Ascending aorta (tissue), 2 donors: ENCODE data around the gene SAP30BP. TPM values are rescaled to one million over a fixed set of nuclear protein-coding genes. Genes with fewer than 3 reads are reported as not detected.

Experiments used
- DNase-seq, 2 donors: peaks; one replicate each; pipeline ENCODE4 v3.0.0-alpha.2; 2019; ENCODE audit warnings: low spot score in 2 of 2
- H3K27ac ChIP-seq, 2 donors: fragments of 200-600 bp; sonication (generic); one replicate each; pipeline ENCODE4 v1.5.1; 2016 to 2017; ENCODE audit warnings: mild to moderate bottlenecking in 1 of 2
- H3K27me3 ChIP-seq: fragments of 200-600 bp; sonication (generic); one replicate; pipeline ENCODE4 v1.5.1; 2017
- H3K36me3 ChIP-seq, 2 donors: fragments of 200-600 bp; sonication (generic); one replicate each; pipeline ENCODE4 v1.5.1; 2016
- H3K4me1 ChIP-seq, 2 donors: fragments of 200-600 bp; sonication (generic); one replicate each; pipeline ENCODE4 v1.5.1; 2016 to 2017; ENCODE audit warnings: mild to moderate bottlenecking in 1 of 2
- H3K4me3 ChIP-seq, 2 donors: fragments of 200-600 bp; sonication (generic); one replicate each; pipeline ENCODE4 v1.5.1; 2016 to 2017; ENCODE audit warnings: mild to moderate bottlenecking in 1 of 2
- H3K9me3 ChIP-seq, 2 donors: fragments of 200-600 bp; sonication (generic); one replicate each; pipeline ENCODE4 v1.5.1; 2016
- intact Hi-C: fragments of 100-400 bp; cut with DNase I; formaldehyde crosslinking; loops from one replicate; pipeline ENCODE4 v1.15.1; 2023
- total RNA-seq: library from RNA; depleted of rRNA; stranded (reverse); fragments of >200 nt; gene quantifications from one replicate; pipeline ENCODE4 v1.1.0, GENCODE V29; 2016
- TF ChIP-seq, protein P1 (sequence below), 3 experiments: fragments of 200-600 bp in 2 of 3; fragments of 450-650 bp in 1 of 3; sonication (generic) in 2 of 3; IDR thresholded peaks; one replicate each; pipeline ENCODE4 v1.5.1; 2016 to 2019; ENCODE audit warnings: antibody characterized with exemption in 3 of 3, mild to moderate bottlenecking in 1 of 3, moderate library complexity in 1 of 3

Gene SAP30BP
- total RNA-seq, 1 donor from 2014 or later = 70.9 TPM

DNA sequence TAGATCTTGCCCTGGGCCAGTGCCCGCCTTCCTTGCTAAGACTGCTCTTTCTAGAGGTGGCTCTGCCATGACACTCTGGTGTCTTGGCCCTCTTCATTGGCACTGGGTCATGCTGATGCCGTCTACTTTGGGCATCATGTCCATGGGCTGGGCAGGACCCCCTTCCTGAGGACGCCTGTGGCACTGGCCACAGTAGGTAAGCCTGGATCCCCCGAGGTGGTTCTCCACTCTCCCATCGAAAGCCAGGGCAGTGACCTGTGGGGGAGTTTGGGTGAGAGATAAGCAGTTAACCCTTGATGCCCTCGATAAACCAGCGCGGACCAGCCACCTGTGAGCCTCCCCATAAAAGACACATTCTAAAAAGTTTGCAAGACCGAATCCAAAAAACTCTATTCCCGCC lies 34.1 kb downstream of the SAP30BP start:
- peak overlapping the region in 1 of 2 donors; percentile 10 for H3K27ac ChIP-seq
- no peak for DNase-seq
- no peaks in the 10 kb centered on the region for H3K9me3 ChIP-seq
- no peaks in the 10 kb centered on the region for H3K4me1 ChIP-seq
- no peak overlapping the region for H3K4me3 ChIP-seq
- TF ChIP-seq, protein P1, sequence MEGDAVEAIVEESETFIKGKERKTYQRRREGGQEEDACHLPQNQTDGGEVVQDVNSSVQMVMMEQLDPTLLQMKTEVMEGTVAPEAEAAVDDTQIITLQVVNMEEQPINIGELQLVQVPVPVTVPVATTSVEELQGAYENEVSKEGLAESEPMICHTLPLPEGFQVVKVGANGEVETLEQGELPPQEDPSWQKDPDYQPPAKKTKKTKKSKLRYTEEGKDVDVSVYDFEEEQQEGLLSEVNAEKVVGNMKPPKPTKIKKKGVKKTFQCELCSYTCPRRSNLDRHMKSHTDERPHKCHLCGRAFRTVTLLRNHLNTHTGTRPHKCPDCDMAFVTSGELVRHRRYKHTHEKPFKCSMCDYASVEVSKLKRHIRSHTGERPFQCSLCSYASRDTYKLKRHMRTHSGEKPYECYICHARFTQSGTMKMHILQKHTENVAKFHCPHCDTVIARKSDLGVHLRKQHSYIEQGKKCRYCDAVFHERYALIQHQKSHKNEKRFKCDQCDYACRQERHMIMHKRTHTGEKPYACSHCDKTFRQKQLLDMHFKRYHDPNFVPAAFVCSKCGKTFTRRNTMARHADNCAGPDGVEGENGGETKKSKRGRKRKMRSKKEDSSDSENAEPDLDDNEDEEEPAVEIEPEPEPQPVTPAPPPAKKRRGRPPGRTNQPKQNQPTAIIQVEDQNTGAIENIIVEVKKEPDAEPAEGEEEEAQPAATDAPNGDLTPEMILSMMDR (IDR thresholded peaks at IDR 0.05) = no peak
- H3K27me3 ChIP-seq = no peaks in the 10 kb centered on the region
- intact Hi-C loops = no loop called here
- H3K36me3 ChIP-seq = peaks cover 86 to 88% of the 10 kb centered on the region in 2 donors

- no peak for DNase-seq
- H3K9me3 ChIP-seq = no peaks in the 10 kb centered on the region
- H3K36me3 ChIP-seq = peaks cover 82 to 93% of the 10 kb centered on the region in 2 donors
- no peaks in the 10 kb centered on the region for H3K27me3 ChIP-seq
- no peaks in the 10 kb centered on the region for H3K4me1 ChIP-seq
- no peak overlapping the region for H3K27ac ChIP-seq
- H3K4me3 ChIP-seq = no peak overlapping the region
- intact Hi-C loops = no loop called here
- TF ChIP-seq, protein P1 (IDR thresholded peaks at IDR 0.05) = no peak
Observed at GRCh38 chr17:75703191-75703590, 36.1 kb downstream of the SAP30BP start.

DNA sequence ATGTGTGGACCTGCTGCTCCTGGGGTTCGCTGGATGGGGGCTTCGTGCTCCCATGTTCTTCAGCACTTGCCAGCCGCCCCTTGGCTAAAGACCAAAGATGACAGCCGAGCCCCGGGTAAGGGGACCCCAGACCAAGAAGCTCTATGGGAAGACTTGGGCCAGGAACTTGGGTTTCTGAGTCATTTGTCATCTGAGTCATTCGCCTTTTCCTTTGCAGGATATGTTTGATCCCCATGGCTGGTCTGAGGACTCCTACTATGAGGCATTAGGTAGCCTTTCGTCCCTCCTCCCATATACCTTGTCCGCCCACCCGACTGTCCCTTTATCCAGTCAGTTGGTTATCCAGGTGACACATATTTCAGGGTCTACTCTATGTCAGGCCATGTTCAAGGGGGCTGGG lies 36.5 kb downstream of the SAP30BP start:
- no peak overlapping the region for H3K27ac ChIP-seq
- H3K27me3 ChIP-seq = no peaks in the 10 kb centered on the region
- intact Hi-C loops = no loop called here
- TF ChIP-seq, protein P1 (IDR thresholded peaks at IDR 0.05) = no peak
- H3K9me3 ChIP-seq = no peaks in the 10 kb centered on the region
- peaks cover 82 to 93% of the 10 kb centered on the region in 2 donors for H3K36me3 ChIP-seq
- no peak overlapping the region for H3K4me3 ChIP-seq
- DNase-seq = no peak
- no peaks in the 10 kb centered on the region for H3K4me1 ChIP-seq

DNA sequence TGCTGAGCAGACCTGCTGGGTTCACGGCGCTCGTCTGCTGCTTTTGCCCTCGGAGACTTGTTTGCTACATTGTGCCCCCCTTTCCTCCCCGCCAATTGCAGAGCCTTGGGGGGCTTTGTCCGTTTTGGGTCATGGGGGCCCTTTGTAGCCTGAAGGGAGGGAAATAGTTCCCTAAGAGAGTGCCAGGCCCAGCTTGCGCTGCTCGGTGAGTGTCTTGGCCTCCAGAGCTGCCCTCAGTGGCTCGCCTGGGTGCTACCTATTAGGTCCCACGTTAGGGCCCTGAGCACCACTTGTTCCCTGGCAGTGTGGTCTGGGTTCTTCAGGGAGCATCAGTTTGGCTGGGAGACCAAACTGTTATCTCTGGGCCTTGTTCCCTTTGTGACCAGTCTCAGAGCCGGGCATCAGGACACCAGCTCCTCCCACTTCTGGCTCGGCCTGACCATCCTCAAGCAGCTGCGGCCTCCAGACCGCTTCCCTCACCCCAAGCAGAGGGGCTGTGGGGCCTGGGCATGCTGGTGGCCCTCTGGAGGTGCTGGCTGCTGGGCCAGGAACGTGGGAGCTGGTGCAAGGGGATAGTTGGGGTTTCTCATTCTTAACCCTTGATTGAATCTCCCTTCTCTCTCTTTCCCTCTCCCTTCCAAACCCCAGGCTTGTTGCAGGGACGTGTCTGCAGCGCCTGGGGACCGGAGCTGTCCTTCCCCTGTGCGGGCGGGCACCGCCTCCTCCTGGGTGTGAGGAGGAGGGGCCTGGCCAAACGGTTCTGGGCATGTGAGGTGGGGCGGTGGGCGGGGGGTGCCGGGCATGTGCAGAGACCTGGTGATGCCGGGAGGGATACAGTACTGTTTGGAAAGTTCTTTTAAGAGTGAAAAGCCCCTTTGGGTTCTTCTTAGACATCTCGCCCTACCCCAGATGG lies 38.1 kb downstream of the SAP30BP start:
- intact Hi-C loops = no loop called here
- Histone ChIP-seq H3K9me3 (no peaks in the 10 kb centered on the region), H3K27ac (no peak overlapping the region), H3K4me1 (no peaks in the 10 kb centered on the region), H3K4me3 (no peak overlapping the region), H3K27me3 (no peaks in the 10 kb centered on the region), H3K36me3 (peaks cover 71 to 85% of the 10 kb centered on the region in 2 donors)
- TF ChIP-seq, protein P1 (IDR thresholded peaks at IDR 0.05) = no peak
- no peak for DNase-seq

DNA sequence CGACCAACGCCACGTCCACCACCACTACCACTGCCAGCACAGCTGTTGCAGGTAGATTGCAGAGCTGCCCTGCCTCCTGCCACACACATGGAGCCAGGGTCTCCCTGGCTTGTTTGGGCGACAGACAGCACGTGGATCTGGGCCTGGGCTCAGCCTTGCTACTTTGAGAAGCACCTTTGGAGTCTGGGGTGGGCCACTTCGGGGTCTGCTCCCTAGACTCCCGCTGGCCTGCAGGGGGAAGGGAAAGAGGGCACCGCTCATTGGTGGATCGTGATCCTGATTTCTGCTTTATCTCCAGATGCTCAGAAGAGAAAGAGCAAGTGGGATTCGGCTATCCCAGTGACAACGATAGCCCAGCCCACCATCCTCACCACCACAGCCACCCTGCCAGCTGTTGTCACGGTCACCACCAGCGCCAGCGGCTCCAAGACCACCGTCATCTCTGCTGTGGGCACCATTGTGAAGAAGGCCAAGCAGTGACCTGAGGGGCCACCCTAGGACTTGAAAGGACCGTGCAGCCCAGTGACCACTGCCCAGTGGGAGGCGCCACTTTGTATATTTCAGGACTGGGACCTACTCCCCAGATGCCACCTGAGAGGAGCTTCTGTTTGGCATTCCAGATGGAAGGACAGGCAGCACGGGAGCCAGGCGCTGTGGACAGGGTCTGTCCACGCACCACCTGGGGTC lies 39.0 kb downstream of the SAP30BP start:
- Histone ChIP-seq H3K27me3 (no peaks in the 10 kb centered on the region), H3K4me1 (no peaks in the 10 kb centered on the region), H3K9me3 (no peaks in the 10 kb centered on the region), H3K36me3 (peaks cover 62 to 75% of the 10 kb centered on the region in 2 donors), H3K4me3 (no peak overlapping the region), H3K27ac (no peak overlapping the region)
- DNase-seq = no peak
- TF ChIP-seq, protein P1 (IDR thresholded peaks at IDR 0.05) = no peak
- intact Hi-C loops = no loop called here
